Pons (tissue), 1 donor: Measurements from ENCODE around the gene ABCG4.
A peak's percentile ranks its signal among the peaks of the same experiment; 100 is the strongest.
"Not testable (repeated sequence)": the region's sequence is repeated elsewhere in the genome, so short reads cannot be mapped to it uniquely, and the experiment has no call there.

ENCODE experiments used
- DNase-seq: peaks from one replicate; pipeline ENCODE4 v3.0.0-alpha.2; 2016; ENCODE audit warnings: low spot score

The ABCG4 gene

DNA sequence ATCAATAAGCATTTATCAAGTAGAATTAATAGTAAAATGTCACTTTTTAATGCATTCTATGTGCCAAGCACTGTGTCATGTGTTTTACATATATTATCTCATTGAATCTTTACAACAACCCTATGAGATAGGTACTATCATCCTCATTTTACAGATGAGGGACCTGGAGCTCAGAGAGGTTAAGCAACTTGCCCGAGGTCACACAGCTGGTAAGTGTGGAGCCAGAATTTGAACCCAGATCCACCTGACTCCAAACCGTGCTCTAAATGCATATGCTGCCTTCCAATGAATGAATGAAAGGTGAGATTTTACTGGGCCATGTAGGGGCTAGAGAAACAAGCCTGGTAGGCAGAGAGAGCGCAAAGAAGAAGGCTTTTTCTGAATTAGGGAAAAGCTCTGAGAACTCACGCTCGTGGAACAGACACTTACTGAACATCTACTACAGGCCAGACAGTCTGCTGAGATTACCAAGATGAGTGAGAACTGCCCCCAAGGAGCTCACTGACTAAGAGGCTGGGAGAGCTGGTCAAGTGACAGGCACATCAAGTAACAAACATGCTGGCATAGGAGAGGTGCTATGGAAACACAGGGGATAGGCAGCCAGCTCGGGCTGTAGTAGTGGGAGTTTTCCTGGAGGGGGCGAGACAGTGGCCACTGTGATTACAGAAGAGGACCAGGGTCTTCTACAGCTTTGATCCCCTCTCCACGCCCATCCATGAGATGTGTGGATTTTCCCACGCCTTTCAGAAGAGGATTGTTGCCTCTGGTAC lies 4.4 kb downstream of the ABCG4 start:
- no peak for DNase-seq

DNA sequence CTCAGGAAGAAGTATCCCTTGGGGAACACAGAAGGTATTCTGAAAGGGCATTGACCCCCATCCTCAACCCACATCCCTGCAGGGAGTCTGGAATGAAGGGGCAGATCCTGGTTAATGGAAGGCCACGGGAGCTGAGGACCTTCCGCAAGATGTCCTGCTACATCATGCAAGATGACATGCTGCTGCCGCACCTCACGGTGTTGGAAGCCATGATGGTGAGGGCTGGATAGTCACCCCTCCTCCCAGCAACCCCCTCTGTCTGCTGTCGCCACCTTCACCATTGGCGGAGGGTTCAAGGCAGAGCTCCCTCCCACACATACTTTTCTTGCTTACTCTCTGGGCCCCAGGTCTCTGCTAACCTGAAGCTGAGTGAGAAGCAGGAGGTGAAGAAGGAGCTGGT lies 5.3 kb downstream of the ABCG4 start:
- DNase-seq = no peak

DNA sequence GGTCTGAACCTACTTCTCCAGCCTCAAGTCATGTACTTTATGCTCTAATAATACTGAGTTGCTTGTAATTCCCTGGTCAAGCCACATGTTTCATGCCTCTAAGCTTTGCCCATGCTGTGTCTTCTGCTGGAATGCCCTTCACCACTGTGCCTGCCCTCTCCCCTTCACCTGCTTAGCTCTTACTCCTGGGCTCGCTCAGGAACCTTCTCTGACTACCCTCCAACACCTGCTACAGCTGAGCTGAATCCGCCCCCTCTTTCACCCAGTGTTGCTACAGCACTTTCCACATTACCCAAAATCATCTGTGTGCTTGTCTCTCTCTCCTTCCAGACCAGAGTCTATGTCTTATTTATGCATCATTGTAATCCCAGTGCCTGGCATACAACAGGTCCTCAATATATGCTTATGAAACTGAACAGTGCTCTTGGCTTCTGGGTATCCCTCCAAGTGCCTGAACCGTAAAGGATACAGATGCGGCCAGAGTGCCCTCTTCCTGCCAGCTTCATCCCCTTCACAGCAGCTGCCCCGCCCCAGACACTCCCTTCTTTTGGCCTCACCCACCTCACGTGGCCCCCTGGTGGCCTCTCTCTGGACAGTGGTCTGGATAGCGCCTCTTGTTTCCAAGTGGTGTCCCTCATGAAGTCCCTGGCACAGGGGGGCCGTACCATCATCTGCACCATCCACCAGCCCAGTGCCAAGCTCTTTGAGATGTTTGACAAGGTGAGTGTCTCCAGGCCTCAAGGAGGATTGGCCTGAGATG lies 7.1 kb downstream of the ABCG4 start:
- no peak for DNase-seq

DNA sequence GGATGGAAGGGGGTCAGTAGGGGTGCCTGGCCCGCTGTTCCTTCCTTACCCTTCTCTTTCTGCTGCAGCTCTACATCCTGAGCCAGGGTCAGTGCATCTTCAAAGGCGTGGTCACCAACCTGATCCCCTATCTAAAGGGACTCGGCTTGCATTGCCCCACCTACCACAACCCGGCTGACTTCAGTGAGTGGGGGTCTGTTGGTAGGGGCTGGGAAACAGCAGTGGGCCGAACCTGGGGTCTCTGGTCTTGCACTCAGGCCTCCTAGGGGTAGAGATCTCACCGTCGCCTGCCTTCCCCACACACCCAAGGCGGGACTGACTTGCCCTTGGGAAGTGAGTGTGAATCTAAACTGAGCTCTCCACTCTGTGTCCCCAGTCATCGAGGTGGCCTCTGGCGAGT lies 7.6 kb downstream of the ABCG4 start:
- DNase-seq = no peak

DNA sequence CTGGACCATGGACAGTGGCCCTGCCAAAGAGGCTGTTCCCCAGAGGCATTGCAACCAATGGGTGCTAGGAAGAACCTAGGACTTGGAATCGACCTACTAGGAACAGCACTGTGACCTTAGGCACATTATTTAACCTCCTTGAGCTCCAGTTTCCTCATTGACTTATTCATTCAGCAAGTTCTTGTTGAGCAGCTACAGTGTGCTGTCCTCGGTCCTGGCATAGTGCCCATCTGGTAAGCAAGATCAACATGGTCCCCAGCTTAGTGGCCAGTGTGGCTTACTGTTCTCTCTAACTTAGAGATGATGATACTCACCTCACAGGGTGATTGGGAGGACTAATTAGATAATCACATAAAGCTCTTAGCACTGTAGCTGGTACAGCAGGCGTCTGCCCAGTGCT lies 8.2 kb downstream of the ABCG4 start:
- DNase-seq = no peak

DNA sequence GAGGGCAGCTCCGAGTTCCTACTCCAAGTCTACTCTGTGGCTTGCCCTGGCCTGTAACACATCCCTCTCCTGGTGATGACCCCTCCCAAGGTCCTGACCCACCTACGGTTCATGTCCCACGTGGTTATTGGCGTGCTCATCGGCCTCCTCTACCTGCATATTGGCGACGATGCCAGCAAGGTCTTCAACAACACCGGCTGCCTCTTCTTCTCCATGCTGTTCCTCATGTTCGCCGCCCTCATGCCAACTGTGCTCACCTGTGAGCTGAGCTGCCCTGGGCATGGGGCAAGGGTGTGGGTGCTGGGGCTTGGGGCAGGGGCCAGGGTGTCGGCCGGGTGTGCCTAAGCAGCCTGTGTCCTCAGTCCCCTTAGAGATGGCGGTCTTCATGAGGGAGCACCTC lies 9.6 kb downstream of the ABCG4 start:
- DNase-seq = no peak

DNA sequence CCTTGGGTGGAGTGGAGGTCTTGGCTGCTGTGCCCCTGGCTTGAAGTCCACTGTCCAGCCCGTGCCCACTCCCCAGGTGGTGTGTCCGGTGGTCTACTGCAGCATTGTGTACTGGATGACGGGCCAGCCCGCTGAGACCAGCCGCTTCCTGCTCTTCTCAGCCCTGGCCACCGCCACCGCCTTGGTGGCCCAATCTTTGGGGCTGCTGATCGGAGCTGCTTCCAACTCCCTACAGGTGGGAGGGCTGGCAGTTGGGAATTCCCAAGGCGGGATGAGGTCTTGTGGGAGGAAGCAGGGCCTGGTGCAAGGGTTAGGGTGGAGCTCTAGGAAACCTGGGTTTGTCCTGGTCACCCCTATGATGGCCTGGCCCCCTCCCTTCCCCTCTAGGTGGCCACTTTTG lies 11.3 kb downstream of the ABCG4 start:
- no peak for DNase-seq

DNA sequence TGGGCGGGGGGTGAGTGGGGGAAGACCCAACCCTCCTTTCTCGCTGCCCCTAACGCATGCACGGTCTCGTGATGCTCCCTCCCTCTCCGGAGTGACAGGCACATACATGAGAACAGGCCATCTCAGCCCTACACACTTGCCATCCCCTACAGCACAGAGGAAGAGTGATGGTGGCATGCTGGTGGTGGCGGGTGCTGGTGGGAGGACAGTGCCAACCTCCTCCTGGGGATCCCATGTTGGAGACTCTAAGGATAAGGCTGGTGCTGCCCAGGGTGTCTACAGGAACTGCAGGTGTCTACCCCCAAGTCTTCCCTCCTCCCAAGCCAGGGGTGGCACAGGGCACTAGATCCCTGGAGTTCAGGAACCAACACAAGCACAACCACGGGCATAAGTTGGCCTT lies 13.0 kb downstream of the ABCG4 start:
- no peak for DNase-seq

DNA sequence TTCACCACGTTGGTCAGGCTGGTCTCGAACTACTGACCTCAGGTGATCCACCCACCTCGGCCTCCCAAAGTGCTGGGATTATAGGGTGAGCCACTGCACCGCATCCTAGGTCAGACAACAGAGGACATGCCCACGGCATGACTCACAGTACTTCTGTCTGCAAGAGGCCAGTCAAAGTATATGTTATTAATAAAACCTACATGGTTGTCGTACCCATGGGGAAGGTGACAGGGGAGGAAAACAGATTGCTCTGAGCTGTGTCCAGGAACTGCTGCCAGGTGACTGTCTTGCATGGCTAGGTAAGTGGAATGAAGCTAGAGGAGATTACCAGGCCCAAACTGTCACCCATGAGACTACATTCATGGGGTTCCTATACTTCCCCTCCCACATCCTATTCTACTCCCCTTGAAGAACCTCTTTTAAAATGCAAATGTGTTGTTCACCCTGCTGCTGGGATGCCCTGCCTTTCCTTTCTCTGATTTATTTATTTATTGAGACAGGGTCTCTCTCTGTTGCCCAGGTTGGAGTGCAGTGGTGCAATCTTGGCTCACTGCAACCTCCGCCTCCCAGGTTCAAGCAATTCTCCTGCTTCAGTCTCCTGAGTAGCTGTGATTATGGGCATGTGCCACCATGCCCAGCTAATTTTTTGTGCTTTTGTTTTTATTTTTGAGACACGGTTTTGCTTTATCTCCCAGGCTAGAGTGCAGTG lies 17.7 kb downstream of the ABCG4 start:
- no peak for DNase-seq

DNA sequence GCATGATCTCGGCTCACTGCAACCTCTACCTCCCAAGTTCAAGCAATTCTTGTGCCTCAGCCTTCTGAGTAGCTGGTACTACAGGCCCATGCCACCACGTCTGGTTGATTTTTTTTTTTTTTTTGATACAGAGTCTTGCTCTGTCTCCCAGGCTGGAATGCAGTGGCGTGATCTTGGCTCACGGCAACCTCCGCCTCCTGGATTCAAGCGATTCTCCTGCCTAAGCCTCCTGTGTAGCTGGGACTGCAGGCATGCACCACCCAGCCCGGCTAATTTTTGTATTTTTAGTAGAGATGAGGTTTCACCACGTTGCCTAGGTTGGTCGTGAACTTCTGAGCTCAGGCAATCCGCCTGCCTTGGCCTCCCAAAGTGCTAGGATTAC lies 18.2 kb downstream of the ABCG4 start:
- DNase-seq = not testable (repeated sequence)

DNA sequence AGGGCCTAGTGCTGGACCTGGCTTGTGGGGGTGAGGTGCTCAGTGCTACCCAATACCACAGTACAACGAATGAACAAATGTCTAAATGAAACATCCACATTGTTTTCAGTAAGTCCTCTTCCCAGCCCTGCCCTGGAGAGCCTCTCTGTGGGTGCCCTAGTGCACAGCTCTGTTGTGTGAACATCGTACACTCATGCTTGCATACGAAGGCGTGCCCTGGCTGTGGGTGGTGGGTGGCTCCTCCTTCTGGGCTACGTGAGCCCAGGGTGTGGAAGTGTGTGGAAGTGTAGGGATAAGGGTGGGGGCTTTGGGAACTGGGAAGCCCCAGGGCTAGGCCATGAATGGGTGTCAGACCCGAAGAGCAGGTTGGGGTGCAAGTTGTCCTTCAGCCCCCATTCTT lies 19.1 kb downstream of the ABCG4 start:
- DNase-seq = no peak

DNA sequence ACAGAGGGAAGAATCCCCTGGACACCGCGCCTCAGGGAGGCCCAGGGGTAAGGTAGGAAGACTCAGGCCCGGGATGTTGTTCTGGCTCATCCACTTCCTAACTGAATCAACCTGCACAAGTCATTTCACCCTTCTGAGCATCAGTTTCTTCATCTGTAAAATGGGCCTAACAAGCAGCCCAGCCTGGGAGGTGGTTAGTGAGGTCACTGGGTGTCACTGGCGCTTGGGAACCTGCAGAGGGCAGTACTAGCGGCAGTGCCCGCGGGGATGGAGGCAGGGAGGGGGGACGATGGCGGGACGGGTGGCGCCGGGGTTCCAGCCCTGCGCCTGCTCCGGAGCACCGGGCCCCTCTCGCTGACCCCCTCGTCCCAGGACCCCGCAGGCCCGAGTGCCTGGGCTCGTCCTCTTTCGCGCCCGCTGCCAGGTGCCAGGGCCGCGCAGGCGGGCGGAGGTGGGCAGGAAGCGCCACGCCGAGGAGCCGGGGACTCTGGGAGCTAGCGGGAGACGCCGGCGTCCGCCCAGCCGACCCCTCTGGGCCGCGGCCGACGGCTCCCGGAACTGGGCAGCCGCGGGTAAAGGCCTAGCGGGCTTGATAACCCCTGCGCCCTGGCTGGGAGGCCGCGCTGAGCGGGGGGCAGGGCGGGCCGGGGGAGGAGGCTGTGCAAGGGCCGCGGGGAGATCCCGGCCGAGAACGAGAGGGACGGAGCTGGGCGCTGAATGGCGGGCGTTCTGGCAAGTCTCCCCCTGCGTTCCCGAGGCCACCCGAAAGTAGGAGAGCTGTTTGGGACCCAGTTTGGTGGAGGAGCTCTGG lies 19.8 kb downstream of the ABCG4 start, which contains the start of gene NLRX1:
Gene NLRX1, plus strand, starts transcription at position 255 of the 811 bp plus-strand sequence. CDS start 2,679 bp downstream, outside the sequence.
- DNase-seq = peak; percentile 77

DNA sequence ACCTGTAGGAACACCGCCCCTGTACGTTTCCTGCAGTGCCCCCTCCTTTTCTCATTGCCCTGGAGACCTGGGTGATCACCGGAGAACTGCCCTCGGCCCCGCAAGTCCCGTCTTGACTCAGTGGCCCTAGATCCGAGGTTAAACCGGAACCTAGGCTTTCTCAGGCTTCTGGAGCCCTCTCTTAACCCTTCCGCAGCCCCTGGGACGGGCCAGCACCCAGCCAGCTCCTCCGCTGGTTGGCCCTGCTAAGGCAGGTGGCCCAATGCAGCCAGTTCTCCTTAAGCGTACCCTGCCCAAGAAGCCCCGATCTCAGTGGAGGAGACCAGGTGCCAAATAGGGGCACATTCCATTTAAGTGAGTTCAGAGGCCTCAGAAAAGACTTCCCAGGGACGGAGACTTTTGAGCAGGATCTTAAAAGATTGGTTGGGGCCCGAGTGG lies 20.4 kb downstream of the ABCG4 start:
- no peak for DNase-seq

DNA sequence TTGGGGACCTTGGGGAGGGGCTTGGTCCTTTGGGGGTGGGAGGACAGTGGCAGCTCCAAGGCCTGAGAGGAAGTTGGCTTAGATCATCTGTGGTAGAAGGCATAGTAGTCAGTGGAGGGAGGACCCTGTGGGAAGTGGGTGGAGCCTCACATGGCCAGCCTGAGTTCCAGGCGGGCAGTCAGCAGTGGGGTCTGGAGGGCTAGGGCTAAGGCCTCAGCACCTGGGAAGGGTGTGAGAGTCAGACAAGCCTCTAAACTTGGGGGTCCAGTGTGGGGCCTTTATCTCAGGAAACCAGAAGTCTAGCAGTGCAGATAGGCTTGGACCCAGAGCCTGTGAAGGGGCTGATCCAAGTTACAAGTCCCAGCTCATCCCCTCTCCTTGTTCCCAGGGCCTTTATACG lies 23.7 kb downstream of the ABCG4 start:
- no peak for DNase-seq

DNA sequence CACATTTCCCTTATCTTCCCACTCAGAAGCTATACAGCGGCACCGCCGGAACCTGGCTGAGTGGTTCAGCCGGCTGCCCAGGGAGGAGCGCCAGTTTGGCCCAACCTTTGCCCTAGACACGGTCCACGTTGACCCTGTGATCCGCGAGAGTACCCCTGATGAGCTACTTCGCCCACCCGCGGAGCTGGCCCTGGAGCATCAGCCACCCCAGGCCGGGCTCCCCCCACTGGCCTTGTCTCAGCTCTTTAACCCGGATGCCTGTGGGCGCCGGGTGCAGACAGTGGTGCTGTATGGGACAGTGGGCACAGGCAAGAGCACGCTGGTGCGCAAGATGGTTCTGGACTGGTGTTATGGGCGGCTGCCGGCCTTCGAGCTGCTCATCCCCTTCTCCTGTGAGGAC lies 24.6 kb downstream of the ABCG4 start:
- DNase-seq = no peak

DNA sequence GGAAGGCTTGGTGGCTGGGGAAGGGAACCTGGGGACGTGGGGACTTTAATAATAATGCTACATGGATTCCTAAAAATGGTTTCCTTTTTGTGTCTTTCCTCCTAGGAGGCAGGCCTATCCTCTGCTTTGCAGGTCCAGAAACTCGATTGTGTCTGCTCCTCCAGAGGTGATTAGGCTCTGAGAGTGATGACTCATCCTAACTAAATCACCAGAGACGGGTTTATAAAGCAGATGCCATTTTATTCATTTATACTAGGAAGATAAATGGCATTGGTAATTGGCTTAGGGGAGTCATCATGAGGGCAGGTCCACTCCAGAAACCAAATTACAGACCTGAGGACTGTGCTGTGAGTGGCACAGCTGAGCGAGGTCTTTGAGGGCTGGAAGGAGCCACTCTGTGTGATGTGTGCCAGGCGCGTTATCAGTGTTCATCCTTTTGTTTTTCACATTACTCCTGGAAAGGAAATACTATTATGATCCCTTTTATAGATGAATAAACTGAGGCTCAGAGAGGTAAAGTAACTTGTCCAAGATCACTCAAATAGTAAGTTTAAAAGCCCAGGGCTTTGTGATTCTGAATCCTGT lies 26.7 kb downstream of the ABCG4 start:
- DNase-seq = no peak

DNA sequence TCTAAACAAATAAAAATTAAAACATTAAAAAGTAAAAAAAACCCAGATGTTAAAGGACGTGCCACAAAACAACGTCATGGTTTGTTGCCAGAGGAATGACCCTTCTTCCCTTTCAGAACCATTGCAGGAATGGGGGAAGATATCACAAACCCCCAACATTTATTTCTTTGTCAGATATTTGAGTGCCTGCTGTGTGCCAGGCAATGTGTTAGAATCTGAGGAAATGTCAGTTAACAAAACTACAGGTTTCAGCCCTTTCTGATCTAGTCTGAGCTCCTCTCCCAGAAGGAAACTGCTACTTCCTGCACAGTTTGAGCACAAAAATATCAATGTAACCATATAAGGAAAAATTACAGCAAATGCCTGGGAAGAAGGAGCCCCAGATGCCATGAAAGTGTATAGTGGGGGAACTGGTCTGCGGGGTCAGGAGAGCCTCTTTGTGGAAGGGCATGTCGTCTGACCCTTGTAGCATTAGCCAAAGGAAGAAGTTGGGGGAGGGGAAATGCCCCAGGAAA lies 29.4 kb downstream of the ABCG4 start:
- DNase-seq = no peak

DNA sequence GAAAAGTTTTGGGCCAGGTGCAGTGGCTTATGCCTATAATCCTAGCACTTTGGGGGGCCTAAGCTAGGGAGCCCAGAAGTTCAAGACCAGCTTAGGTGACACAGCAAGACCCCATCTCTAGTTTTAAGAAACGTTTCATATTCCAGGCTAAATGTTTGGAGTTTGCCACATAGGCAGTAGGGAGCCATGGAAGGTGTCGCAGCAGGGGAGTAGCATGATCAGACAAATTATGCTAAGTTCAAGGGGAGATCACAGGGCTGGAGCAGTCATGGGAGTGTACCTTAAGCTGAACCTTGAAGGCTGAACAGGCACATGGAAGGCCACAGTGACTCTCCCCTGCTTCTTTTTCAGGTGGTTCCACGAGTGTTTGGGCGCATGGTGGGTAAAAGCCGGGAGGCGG lies 30.5 kb downstream of the ABCG4 start:
- DNase-seq = no peak

DNA sequence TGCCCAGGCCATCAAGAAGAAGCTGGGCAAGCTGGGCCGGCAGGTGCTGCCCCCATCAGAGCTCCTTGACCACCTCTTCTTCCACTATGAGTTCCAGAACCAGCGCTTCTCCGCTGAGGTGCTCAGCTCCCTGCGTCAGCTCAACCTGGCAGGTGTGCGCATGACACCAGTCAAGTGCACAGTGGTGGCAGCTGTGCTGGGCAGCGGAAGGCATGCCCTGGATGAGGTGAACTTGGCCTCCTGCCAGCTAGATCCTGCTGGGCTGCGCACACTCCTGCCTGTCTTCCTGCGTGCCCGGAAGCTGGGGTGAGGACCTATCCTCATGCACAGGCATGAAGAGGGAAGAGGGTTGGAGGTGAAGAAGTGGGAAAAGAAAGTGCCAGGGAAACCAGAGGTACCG lies 31.1 kb downstream of the ABCG4 start:
- no peak for DNase-seq

DNA sequence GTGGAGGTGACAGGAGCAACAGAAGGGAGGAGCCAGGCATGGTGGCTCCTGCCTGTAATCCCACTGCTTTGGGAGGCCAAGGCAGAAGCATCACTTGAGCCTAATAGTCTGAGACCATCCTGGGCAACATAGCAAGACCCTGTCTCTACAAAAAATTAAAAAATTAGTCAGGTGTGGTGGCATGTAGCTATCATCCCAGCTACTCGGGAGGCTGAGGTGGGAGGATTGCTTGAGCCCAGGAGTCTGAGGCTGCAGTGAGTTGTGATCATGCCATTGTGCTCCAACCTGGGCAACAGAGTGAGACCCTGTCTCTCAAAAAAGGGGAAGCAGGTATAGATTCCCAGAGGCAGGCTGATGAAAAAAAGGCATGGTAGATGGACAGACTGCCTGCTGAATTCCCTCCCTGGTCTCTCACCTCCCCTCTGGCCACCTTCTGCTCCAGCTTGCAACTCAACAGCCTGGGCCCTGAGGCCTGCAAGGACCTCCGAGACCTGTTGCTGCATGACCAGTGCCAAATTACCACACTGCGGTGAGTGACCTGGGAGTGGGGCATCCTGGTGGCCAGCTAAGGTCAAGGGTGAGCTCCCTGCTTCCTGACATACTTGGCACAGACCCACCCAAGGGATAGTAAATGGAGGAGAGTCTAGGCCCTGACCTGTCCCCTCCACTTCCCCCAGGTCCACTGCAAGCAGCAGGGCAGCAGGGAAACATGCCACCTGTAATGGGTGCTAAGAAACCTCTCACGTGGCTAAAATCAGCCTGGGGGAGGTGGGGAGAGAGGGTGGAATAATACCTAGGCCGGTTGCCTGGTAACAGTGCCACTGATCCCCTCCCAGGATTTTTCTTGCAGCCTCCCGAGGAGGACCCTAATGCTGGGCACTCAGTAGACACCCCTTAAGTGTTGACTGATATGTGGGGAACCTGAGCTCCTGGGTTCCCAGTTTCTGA lies 32.2 kb downstream of the ABCG4 start:
- no peak for DNase-seq
